Measurements from ENCODE around the gene SPCS2. TPM values are rescaled to one million over a fixed set of nuclear protein-coding genes. Genes with fewer than 3 reads are reported as not detected.

The SPCS2 gene
- total RNA-seq, 1 donor from 2014 or later: 194 TPM

- no peak overlapping the region for H3K27ac Mint-ChIP-seq
- no peaks in the 10 kb centered on the region for H3K36me3 Mint-ChIP-seq (ENCODE audit: insufficient read depth)
These were observed 76.5 kb downstream of the SPCS2 start for GRCh38 chr11:75025561-75025960.

GRCh38 chr11:75028321-75028720, 79.3 kb downstream of the SPCS2 start:
- H3K36me3 Mint-ChIP-seq (ENCODE audit: insufficient read depth): no peaks in the 10 kb centered on the region
- H3K4me3 Mint-ChIP-seq (ENCODE audit: low read depth): no peak overlapping the region
- H3K27me3 Mint-ChIP-seq: peaks cover 3% of the 10 kb centered on the region
- no peak for DNase-seq (ENCODE audit: low spot score, unreplicated experiment)
- no peaks in the 10 kb centered on the region for H3K9me3 Mint-ChIP-seq (ENCODE audit: low read depth)
- H3K4me1 Mint-ChIP-seq (ENCODE audit: low read depth): peaks cover 4% of the 10 kb centered on the region
- no peak overlapping the region for H3K27ac Mint-ChIP-seq
- no peak for TF ChIP-seq CTCF (IDR thresholded peaks at IDR 0.05; ENCODE audit: unreplicated experiment)

More at GRCh38 chr11:75025561-75025960, 76.5 kb downstream of the SPCS2 start:
- Mint-ChIP-seq H3K27me3 (peaks cover 3% of the 10 kb centered on the region), H3K4me1 (ENCODE audit: low read depth) (peaks cover 4% of the 10 kb centered on the region), H3K9me3 (ENCODE audit: low read depth) (no peaks in the 10 kb centered on the region), H3K4me3 (ENCODE audit: low read depth) (no peak overlapping the region)
- no peak for TF ChIP-seq CTCF (IDR thresholded peaks at IDR 0.05; ENCODE audit: unreplicated experiment)
- no peak for DNase-seq (ENCODE audit: low spot score, unreplicated experiment)

Other genes with a start within 250 kb of the SPCS2 start
- 1.3 and 2.5 TPM in 2 replicates for gene CHRDL2, start 217.8 kb upstream of the SPCS2 start, total RNA-seq
- gene RNF169, start 200.4 kb upstream of the SPCS2 start, total RNA-seq: 23.5 and 24.0 TPM in 2 replicates
- gene XRRA1, start 175 bp upstream of the SPCS2 start, total RNA-seq: 10.8 and 12.2 TPM in 2 replicates
- 11.2 and 12.6 TPM in 2 replicates for gene NEU3, start 39.7 kb downstream of the SPCS2 start, total RNA-seq
- gene OR2AT4, start 147.6 kb downstream of the SPCS2 start, total RNA-seq: not detected in 2 replicates
- gene SLCO2B1, start 201.8 kb downstream of the SPCS2 start, total RNA-seq: 6.6 and 7.3 TPM in 2 replicates

Data from progenitor cell of endocrine pancreas (in vitro differentiated cells).